A549 treated with AZD9567 at 1 μM for 4 hours (cell line): ENCODE data around the gene ITM2B. TPM values are rescaled to one million over a fixed set of nuclear protein-coding genes. Genes with fewer than 3 reads are reported as not detected.

Experiments
- total RNA-seq: library from RNA; stranded (reverse); fragments of 200-300 nt; extraction: Qiagen RNA extraction; gene quantifications from 5 replicates; pipeline ENCODE4 v1.2.3, GENCODE V29; 2022; ENCODE audit not compliant: insufficient read depth

ITM2B gene
- total RNA-seq = 130 to 165 TPM (median 145 TPM) in 5 replicates

DNA sequence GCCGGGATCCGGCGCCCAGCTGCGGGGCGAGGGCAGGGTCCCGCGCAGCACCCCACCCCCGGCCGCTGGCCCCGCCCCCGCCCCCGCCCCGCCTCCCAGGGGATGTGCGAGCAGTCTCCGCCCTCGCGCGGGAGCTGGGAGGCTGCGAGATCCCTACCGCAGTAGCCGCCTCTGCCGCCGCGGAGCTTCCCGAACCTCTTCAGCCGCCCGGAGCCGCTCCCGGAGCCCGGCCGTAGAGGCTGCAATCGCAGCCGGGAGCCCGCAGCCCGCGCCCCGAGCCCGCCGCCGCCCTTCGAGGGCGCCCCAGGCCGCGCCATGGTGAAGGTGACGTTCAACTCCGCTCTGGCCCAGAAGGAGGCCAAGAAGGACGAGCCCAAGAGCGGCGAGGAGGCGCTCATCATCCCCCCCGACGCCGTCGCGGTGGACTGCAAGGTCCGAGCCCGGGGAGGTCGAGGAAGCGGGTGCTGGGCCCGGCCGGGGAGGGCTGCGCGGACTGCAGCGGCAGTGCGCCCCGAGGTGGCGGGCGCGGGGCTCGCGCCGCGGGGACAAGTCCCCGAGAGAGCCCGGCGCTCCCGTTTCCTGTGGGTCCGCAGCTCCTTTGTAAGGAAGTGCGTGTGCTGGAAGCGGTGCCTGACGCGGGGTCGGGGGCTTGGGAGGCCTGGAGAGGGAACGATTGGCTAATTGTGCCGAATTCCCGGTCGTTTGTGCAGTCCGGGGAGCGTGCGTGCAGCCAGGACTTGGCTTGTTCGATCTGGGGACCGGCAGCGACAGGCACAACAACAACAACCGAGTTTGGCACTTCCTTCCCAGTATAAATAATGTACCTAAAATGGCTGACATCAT is at the start of gene ITM2B:
Gene ITM2B (plus strand): TSS at position 161 of the 843 bp plus-strand sequence. CDS start 155 bp downstream, at position 316.

DNA sequence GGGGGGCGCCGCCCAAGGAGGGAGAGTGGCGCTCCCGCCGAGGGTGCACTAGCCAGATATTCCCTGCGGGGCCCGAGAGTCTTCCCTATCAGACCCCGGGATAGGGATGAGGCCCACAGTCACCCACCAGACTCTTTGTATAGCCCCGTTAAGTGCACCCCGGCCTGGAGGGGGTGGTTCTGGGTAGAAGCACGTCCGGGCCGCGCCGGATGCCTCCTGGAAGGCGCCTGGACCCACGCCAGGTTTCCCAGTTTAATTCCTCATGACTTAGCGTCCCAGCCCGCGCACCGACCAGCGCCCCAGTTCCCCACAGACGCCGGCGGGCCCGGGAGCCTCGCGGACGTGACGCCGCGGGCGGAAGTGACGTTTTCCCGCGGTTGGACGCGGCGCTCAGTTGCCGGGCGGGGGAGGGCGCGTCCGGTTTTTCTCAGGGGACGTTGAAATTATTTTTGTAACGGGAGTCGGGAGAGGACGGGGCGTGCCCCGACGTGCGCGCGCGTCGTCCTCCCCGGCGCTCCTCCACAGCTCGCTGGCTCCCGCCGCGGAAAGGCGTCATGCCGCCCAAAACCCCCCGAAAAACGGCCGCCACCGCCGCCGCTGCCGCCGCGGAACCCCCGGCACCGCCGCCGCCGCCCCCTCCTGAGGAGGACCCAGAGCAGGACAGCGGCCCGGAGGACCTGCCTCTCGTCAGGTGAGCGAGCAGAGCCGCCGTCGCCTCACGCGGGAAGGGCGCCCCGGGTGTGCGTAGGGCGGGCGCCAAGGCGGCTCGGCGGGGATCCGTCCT is 70.5 kb downstream of the ITM2B start, which contains the start of gene RB1:
Gene RB1 (plus strand): TSS at position 393 of the 784 bp plus-strand sequence. CDS start 162 bp downstream, at position 555.

Other genes with a start within 250 kb of the ITM2B start
- gene SUCLA2, start 231.9 kb upstream of the ITM2B start, total RNA-seq = 25.5 to 50.3 TPM (median 29.1 TPM) in 5 replicates
- gene NUDT15, start 195.5 kb upstream of the ITM2B start, total RNA-seq = 27.6 to 30.9 TPM (median 30.2 TPM) in 5 replicates
- gene MED4, start 138.1 kb upstream of the ITM2B start, total RNA-seq = 35.8 to 44.6 TPM (median 37.8 TPM) in 5 replicates
- gene RB1, start 70.5 kb downstream of the ITM2B start, total RNA-seq = 12.1 to 16.1 TPM (median 13.5 TPM) in 5 replicates
- 0.22 to 1.5 TPM (median 0.47 TPM) in 5 replicates for gene LPAR6, start 179.9 kb downstream of the ITM2B start, total RNA-seq